ENCODE measurements around the gene A1CF.

Gene A1CF

GRCh38 chr10:50861370-50861769 lies 24.1 kb downstream of the A1CF start:
- no peak for DNase-seq (ENCODE audit: low read depth in 2 of 2)

- DNase-seq (ENCODE audit: low read depth in 2 of 2) = no peak
Observed at GRCh38 chr10:50857579-50857978, 27.8 kb downstream of the A1CF start.

GRCh38 chr10:50855461-50855860 lies 30.0 kb downstream of the A1CF start:
- DNase-seq (ENCODE audit: low read depth in 2 of 2) = no peak

GRCh38 chr10:50855015-50855414 lies 30.4 kb downstream of the A1CF start:
- no peak for DNase-seq (ENCODE audit: low read depth in 2 of 2)

DNA sequence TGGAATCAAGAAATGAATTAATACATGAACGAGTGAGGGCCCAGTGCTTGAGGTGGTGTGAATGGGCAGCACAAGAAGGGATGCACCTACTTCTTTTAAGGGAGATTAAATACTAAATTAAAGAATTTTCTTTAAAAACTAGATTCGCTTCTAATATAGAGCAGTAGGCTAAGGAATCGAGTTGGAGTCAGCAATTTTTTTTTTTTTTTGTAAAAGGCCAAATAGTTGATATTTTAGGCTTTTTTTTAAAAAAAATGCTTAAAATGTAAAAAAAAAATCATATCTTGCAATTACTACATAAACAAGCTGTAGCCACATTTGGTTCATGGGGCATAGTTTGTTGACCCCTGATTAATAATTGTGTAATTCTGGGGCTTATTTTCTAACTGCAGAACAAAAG lies 31.9 kb downstream of the A1CF start:
- DNase-seq (ENCODE audit: low read depth in 2 of 2) = no peak

- no peak for DNase-seq (ENCODE audit: low read depth in 2 of 2)
Observed at GRCh38 chr10:50851884-50852671, 33.3 kb downstream of the A1CF start.

GRCh38 chr10:50850578-50851230 lies 34.7 kb downstream of the A1CF start:
- DNase-seq (ENCODE audit: low read depth in 2 of 2) = no peak

DNA sequence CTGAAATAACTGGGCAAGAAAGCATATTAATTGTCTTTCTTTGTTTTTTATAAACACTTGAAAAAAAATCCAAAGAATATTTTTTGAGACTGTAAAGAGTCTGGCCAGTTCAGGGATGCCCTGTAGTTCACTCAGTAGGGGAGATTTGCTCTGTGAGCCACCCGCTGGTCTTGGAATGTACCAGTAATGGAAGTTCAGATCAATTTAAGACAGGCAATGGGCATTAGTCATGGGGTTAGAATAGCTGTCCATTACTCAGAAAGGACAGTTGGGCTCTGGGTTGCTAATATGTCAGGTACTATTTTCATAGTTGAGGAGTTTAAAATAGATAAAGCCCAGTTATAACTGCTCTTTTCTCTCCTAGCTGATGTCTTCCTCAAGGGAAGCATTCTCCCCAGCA lies 38.7 kb downstream of the A1CF start:
- DNase-seq (ENCODE audit: low read depth in 2 of 2) = no peak

- no peak for DNase-seq (ENCODE audit: low read depth in 2 of 2)
Observed at GRCh38 chr10:50837095-50837494, 48.3 kb downstream of the A1CF start.

- DNase-seq (ENCODE audit: low read depth in 2 of 2) = no peak
Observed at GRCh38 chr10:50832171-50832751, 53.2 kb downstream of the A1CF start.

DNA sequence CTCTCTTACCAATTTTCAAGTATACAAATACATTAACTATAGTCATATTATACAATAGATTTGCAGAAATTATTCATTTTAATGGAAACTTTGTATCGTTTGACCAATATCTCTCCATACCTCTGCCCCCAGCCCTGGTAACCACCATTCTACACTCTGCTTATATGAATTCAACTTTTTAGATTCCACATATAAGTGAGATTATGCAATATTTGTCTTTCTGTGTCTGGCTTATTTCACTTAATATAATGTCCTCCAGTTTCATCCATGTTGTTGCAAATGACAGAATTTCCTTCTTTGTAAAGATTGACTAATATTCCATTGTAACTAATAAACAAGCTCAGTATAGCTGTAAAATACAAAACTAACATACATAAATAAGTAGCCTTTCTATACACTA lies 55.4 kb downstream of the A1CF start:
- no peak for DNase-seq (ENCODE audit: low read depth in 2 of 2)

DNA sequence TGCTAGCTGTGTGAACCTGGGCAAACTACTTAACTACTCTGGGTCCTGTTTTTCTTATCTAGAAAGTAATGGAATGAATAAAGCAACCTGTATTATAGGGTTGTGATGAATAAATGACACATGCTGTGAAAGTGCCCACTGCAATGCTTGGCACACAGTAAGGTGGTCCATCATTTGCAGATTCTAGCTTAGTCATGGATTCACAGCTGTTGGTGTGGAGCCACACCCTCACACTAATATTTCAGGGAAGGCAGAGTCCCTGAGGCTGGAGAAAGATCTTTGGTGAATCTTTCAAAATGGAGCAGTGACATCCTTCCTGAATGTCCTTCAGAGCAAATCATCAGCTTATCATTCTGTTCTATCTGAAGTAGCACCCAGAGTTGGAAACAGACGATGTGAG lies 60.6 kb downstream of the A1CF start:
- no peak for DNase-seq (ENCODE audit: low read depth in 2 of 2)

DNA sequence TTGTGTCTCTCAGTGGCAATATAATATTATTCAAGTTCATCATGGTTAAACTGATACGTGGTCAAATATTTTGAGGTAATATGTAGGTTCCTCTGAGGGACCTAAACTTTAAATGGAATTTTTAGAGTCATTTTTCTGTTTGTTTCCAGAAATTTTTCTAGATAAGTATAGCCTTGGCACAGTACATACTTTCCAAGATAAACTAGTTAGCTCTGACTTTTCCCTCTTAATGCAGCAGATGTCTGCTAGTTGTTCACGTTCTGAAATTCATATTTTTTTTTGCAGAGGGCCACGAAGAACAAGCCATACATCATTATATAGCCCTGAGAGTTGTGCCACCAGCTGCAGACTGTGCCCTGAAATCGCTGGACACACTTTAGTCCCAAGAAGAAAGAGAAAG lies 61.6 kb downstream of the A1CF start:
- no peak for DNase-seq (ENCODE audit: low read depth in 2 of 2)

DNA sequence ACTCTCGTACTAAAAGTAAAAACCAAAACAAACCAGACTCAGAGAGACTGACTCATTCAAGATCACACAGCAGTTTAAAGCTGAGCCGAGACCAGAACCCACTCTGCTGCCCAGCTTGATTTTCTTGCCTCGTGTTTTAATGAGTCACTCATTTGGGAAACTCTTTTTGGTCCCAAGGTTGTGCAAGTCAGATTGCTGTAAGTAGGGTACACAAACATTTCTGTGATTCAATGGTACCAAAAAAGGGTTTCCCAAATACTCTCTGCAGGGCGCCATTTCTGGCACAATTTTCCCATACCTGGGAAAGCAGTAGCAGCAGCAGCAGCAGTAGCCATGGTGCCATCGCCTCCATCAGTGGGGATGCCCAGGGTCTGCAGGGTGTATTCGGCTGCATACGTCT lies 75.8 kb downstream of the A1CF start:
- no peak for DNase-seq (ENCODE audit: low read depth in 2 of 2)

DNA sequence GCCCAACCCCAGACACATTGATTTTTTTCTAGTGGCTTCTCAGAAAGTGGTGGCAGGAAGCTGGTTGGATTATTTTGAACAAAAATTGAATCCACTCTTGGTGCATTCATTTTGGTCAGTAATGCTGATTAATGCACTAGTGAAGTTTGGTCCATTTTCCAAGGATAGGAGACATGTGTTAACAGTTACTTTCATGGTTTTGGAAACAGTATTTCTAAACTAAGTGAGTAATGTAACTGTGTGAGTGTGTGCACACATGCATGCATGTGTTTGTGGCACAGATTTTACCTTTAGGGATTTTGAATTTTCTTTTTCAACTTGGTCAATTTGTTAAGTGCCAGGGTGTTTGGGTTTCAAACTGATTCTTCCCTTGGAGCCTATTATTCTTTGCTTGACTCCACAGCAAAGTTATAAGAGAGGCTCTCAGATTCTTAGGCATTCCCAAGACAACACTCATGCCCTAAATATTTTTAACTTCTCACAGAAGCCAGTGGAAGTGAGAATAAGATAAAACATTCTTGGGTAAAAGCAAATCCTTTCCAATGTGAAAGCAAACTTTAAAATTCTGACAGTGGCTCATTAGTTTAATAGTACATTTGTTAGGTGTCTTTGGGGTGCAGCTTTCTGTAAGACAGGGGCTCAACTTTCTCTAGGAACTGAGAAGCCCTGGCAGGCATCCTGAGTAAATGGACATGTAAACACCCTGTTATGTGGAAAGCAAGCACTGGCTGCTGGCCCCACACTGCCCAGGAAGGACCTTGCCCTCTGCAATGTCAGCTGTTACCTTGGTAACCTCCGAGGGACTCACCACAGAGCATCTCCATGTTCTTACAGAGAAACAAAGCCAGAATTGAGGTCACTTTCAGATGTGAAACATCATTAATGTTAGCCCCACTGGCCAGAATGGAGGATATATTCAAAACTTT lies 77.3 kb downstream of the A1CF start:
- no peak for DNase-seq (ENCODE audit: low read depth in 2 of 2)

DNA sequence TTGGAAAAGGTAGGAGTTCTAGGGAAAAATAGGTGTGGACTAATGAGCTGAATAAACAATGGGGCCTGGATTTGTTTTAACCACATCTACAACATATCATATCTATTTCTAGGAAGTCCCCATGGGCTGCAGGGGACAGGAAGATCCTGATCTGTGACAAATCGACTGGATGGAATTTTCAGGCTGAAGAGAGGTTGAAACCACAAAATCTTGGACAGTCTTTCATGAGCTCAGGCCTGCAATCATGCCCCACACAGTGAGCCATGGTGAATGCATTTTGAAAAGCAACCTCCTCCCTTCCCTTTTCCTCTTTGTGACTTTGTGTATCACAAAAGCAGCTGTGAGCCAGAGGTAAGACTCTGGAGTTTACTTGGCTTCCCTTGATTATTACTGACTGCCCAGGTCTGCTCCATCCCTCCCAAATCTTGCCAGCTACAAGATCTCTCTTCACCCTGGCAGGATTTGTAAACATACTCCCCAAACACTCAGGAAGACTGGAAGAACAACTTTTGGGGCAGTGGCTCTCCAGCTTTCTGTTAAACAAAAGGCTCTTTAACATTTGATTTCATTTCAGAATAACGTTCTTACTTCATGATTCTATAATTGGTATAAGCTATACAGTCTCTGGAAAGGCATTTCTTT lies 79.3 kb downstream of the A1CF start:
- DNase-seq (ENCODE audit: low read depth in 2 of 2) = no peak

GRCh38 chr10:50799595-50799994 lies 85.8 kb downstream of the A1CF start:
- no peak for DNase-seq (ENCODE audit: low read depth in 2 of 2)

DNA sequence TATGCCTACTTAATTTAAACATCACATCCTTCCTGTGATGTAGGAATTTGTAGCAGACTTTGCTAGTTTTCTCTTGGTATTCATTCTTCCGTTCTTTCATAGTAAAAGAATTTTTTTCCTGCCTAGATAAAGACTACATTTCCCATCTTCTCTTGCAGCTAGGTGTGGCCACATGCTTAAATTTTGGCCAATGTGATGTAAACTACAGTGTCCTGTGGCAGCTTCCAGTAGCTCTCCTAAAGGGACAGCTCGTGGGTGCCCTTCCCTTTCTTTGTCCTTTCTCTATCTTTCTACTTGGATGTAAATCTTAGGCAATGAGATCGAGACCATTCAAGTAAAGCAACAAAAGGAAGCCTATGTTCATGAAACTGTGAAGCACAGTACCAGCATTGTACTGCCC lies 87.1 kb downstream of the A1CF start:
- no peak for DNase-seq (ENCODE audit: low read depth in 2 of 2)

DNA sequence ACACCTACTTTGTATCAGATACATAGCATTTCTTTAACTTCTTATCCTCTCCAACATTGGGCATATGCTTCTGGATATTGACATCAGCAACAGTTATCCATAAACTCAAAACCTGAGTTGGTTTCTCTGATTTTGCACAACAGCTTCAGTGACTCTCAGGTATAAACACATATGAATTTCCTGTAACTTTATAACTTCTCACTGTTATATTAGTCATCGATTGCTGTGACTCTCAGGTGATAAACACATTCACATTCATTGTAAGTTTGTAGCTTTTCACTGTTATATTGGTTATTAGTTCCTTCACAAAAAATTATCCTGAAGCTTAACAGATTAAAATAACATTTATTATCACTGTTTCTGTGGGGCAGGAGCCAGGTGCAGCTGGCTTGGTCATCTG lies 88.7 kb downstream of the A1CF start:
- no peak for DNase-seq (ENCODE audit: low read depth in 2 of 2)

GRCh38 chr10:50794490-50794889 lies 90.9 kb downstream of the A1CF start:
- no peak for DNase-seq (ENCODE audit: low read depth in 2 of 2)

All from stimulated activated CD4-positive, alpha-beta T cell treated with anti-CD3 and anti-CD28 coated beads, Interleukin-1b, Interleukin-23, amount 100 ng/mL, for 1 hour (primary cell).